Gastroesophageal sphincter (tissue), 4 donors: ENCODE results near the gene PARK7. TPM values are rescaled to one million over a fixed set of nuclear protein-coding genes. Genes with fewer than 3 reads are reported as not detected.

Source experiments
- ATAC-seq: fragments of 150-250 bp; one replicate; pipeline ENCODE4 v1.9.1; 2016; ENCODE audit warnings: mild to moderate bottlenecking, moderate library complexity
- H3K27ac ChIP-seq, 4 donors: fragments of 200-600 bp; sonication (generic) in 3 of 4; 1 replicate in 3 of 4; 2 replicates in 1 of 4; pipeline ENCODE4 v1.5.1; 2016 to 2019
- H3K27me3 ChIP-seq: fragments of 200-600 bp; sonication (generic); one replicate; pipeline ENCODE4 v1.5.1; 2019
- H3K36me3 ChIP-seq, 2 donors: fragments of 200-600 bp; sonication (generic); one replicate each; pipeline ENCODE4 v1.5.1; 2019; ENCODE audit warnings: control low read depth in 1 of 2
- H3K4me1 ChIP-seq, 3 donors: fragments of 200-600 bp; sonication (generic); 1 replicate in 2 of 3; 2 replicates in 1 of 3; pipeline ENCODE4 v1.5.1; 2016 to 2019; ENCODE audit warnings: control low read depth in 2 of 3
- H3K4me3 ChIP-seq, 2 donors: fragments of 200-600 bp; sonication (generic); one replicate each; pipeline ENCODE4 v1.5.1; 2019; ENCODE audit warnings: mild to moderate bottlenecking in 1 of 2, moderate library complexity in 1 of 2
- H3K9me3 ChIP-seq, 3 donors: fragments of 200-600 bp; sonication (generic); one replicate each; pipeline ENCODE4 v1.5.1; 2017 to 2019; ENCODE audit warnings: control low read depth in 2 of 3
- CTCF ChIP-seq, 4 experiments: fragments of 200-600 bp in 2 of 4; fragments of 450-650 bp in 2 of 4; sonication (generic) in 1 of 4; IDR thresholded peaks; one replicate each; pipeline ENCODE4 v1.5.1; 2017 to 2019; ENCODE audit warnings: antibody characterized with exemption in 4 of 4, mild to moderate bottlenecking in 2 of 4, moderate library complexity in 2 of 4
- EP300 ChIP-seq: sonication (generic); formaldehyde crosslinking; IDR thresholded peaks from one replicate; pipeline ENCODE4 v1.6.1; 2017; ENCODE audit warnings: antibody characterized with exemption, mild to moderate bottlenecking
- POLR2A ChIP-seq, 2 donors: fragments of 450-650 bp; IDR thresholded peaks; one replicate each; pipeline ENCODE4 v1.6.1; 2017; ENCODE audit warnings: antibody characterized with exemption in 2 of 2, mild to moderate bottlenecking in 2 of 2, moderate library complexity in 1 of 2
- POLR2AphosphoS5 ChIP-seq: sonication (generic); formaldehyde crosslinking; IDR thresholded peaks from one replicate; pipeline ENCODE4 v1.6.1; 2017; ENCODE audit warnings: antibody characterized with exemption
- WGBS, 2 donors: methylation state at CpG; one replicate each; pipeline ENCODE4 v1.1.5; 2018; ENCODE audit warnings: low coverage in 1 of 2; 5-methylcytosine and 5-hydroxymethylcytosine counted together
- total RNA-seq, 4 donors: library from RNA; depleted of rRNA; stranded (reverse); fragments of >200 nt; gene quantifications; one replicate each; pipeline ENCODE4 v1.1.0, GENCODE V29; 2016

Gene PARK7
- total RNA-seq, 4 donors from 2014 or later = 208 to 250 (median 224) TPM

GRCh38 chr1:8004113-8004802 lies 42.7 kb downstream of the PARK7 start:
- Histone ChIP-seq H3K36me3 (peaks cover 0 to 13% of the 10 kb centered on the region in 2 donors), H3K9me3 (no peaks in the 10 kb centered on the region), H3K4me1 (peaks cover 2 to 48% (median 12%) of the 10 kb centered on the region in 3 donors), H3K27me3 (no peaks in the 10 kb centered on the region), H3K27ac (peak overlapping the region; percentile 43 to 86 (median 86)), H3K4me3 (no peak overlapping the region)
- TF ChIP-seq EP300 = no peak
- no peak for TF ChIP-seq POLR2A (IDR thresholded peaks at IDR 0.05)
- TF ChIP-seq POLR2AphosphoS5 = no peak
- TF ChIP-seq CTCF (IDR thresholded peaks at IDR 0.05) = no peak
- no peak for ATAC-seq
- 65 to 75% methylated on average over 10 to 13 of the region's 18 CpGs for WGBS, 2 donors

GRCh38 chr1:8004803-8005573 lies 43.5 kb downstream of the PARK7 start:
- Histone ChIP-seq H3K27ac (peak overlapping the region; percentile 82 to 86 (median 86)), H3K27me3 (no peaks in the 10 kb centered on the region), H3K4me1 (peaks cover 2 to 54% (median 12%) of the 10 kb centered on the region in 3 donors), H3K36me3 (peaks cover 0 to 20% of the 10 kb centered on the region in 2 donors), H3K9me3 (no peaks in the 10 kb centered on the region), H3K4me3 (no peak overlapping the region)
- ATAC-seq = peak; percentile 93
- WGBS, 2 donors = 19 to 24% methylated on average over 5 of the region's 17 CpGs
- peak; percentile 97 for TF ChIP-seq POLR2AphosphoS5
- TF ChIP-seq CTCF (IDR thresholded peaks at IDR 0.05) = peak in 2 of 4 experiments; percentile 2 to 3
- no peak for TF ChIP-seq EP300
- TF ChIP-seq POLR2A (IDR thresholded peaks at IDR 0.05) = peak in 1 of 2 donors; percentile 7

GRCh38 chr1:8006037-8006963 lies 44.8 kb downstream of the PARK7 start:
- Histone ChIP-seq H3K4me1 (peaks cover 2 to 58% (median 12%) of the 10 kb centered on the region in 3 donors), H3K27ac (peak overlapping the region; percentile 82 to 86 (median 86)), H3K27me3 (no peaks in the 10 kb centered on the region), H3K9me3 (no peaks in the 10 kb centered on the region), H3K4me3 (no peak overlapping the region), H3K36me3 (peaks cover 4 to 33% of the 10 kb centered on the region in 2 donors)
- ATAC-seq = no peak
- TF ChIP-seq CTCF (IDR thresholded peaks at IDR 0.05) (no peak), POLR2A (IDR thresholded peaks at IDR 0.05) (no peak), POLR2AphosphoS5 (no peak), EP300 (no peak)
- WGBS, 2 donors = 82 to 89% methylated on average over 6 to 8 of the region's 12 CpGs

- no peak for ATAC-seq
- Histone ChIP-seq H3K27ac (peak overlapping the region in 3 of 4 donors; percentile 7 to 50 (median 34)), H3K4me1 (peaks cover 2 to 79% (median 9%) of the 10 kb centered on the region in 3 donors), H3K36me3 (peaks cover 26 to 64% of the 10 kb centered on the region in 2 donors), H3K4me3 (no peak overlapping the region), H3K9me3 (no peaks in the 10 kb centered on the region), H3K27me3 (no peaks in the 10 kb centered on the region)
- 88 to 92% methylated on average over 13 to 14 of the region's 18 CpGs for WGBS, 2 donors
- TF ChIP-seq POLR2AphosphoS5 (no peak), EP300 (no peak), POLR2A (IDR thresholded peaks at IDR 0.05) (no peak), CTCF (IDR thresholded peaks at IDR 0.05) (no peak)
Observed at GRCh38 chr1:8009043-8010002, 47.8 kb downstream of the PARK7 start.
